Stimulated activated CD4-positive, alpha-beta T cell treated with anti-CD3 and anti-CD28 coated beads, Interleukin-1b, Interleukin-23, amount 100 ng/mL, for 24 hours (primary cell): ENCODE data around the gene ZCRB1.
"Not testable (repeated sequence)": the region's sequence is repeated elsewhere in the genome, so short reads cannot be mapped to it uniquely, and the experiment has no call there.

ENCODE experiments used
- DNase-seq, 4 experiments: peaks; one replicate each; pipeline ENCODE4 v3.0.0-alpha.2; 2020; ENCODE audit warnings: low read depth in 4 of 4, low spot score in 1 of 4

ZCRB1 gene

DNA sequence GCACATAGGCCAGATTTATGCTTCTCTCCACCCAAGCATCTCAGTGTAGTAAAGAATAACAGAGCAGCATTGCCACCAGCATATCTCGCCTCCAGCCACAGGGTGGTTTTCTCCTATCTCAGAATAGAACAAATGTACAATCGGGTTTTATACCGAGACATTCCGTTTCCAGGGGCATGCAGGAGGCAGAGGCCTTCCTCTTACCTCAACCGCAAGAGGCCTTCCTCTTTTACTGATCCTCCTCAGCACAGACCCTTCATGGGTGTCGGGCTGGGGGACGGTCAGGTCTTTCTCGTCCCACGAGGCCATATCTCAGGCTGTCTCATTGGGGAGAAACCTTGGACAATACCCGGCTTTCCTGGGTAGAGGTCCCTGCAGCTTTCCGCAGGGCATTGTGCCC lies 4.2 kb upstream of the ZCRB1 start:
- DNase-seq, result not testable (repeated sequence)

DNA sequence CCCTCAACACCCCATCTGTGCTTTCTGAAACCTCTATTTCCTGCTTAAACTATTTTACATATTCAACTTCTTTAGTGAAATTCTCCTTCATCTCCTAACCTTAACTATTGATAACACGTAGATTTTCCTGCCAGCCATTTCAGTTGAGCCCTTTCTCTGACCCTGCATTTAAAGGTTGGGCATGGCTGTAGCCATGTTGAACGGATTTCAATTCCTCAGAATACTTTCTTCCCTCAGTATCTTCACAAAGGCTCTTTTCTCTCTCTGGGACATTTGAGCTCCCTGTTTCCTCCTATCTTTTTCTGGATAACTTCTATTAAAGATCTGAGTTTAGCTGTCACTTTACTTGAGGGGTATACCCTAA lies 1.3 kb upstream of the ZCRB1 start:
- DNase-seq, result no peak

DNA sequence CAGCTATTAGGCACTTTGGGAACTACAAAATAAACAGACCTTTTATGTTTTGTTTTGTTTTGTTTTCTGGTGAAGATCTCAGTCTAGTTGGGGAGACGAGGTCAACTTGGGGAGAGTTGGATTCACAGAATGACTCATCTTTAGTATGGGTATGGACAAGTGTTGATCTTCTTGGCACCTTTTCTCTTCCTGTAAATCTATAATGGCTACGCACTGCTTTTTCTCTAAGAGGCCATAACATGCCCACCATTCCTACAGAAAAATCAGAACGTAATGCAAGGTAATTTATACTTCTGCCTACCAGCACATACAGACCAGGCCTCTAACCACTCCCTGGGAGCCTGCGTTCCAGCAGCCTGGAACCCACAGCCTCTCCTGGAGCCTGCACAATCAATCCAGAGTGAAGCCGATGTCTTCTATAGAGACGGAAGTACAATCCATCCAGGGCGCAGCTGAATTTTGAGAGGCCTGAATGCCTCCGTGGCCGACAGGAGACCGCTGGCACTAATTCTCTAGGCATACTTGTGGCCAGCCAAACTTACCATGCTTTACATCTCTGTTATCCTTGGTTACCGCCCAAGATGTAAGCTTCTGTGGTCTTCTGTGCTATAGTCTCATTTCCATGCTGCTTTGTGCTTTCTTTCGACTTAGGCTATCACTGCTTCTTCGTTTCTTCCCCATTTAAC lies 790 bp upstream of the ZCRB1 start:
- DNase-seq, result no peak

DNA sequence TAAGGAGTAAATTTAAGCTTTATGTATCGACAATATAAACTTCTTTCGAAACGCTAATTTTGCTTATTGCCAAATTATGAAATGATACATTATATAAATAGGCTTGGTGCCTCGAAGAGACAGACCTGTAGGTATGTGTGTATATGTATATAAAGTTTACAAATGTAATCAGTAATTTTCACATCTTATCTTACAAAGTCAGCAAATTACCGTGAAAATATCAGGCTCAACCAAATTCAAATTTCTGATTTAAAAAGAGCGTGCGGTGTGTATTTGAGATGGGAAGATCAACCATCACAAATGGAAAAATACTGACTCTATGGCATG lies 605 bp downstream of the ZCRB1 start:
- no peak for DNase-seq

DNA sequence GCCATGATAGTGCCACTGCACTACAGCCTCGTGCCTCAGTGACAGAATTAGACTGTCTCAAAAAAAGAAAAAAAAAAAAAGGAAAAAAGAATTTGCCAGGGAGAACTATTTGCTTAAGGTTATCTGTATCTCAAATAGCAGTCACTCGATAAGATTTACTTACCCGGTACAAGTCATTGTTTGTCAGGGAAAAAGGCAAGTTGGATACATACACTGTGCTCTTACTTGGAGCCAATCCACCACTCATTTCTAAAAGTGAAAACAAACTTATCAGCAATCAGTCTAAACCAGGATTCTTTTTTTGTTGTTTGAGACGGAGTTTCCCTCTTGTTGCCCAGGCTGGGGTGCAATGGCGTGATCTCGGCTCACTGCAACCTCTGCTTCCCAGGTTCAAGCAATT lies 2.0 kb downstream of the ZCRB1 start:
- DNase-seq, result no peak

DNA sequence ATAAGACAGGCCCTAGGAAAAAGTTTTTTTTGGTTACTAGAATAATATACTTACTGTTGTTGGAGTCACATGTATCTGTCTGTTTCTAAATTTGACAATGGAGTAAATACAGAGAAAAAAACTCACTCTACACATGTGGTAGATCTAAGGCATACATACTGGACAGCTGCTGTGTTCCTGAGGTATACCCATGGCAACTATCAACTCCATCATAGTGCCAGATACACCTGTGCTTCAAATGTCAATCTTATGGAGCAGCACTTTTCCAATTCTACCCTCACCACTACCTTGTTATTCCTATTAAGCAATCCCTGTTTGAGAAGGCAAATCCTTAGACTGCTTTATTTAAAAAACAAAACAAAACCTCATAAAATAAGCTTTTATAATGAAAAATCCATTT lies 3.3 kb downstream of the ZCRB1 start:
- no peak for DNase-seq

DNA sequence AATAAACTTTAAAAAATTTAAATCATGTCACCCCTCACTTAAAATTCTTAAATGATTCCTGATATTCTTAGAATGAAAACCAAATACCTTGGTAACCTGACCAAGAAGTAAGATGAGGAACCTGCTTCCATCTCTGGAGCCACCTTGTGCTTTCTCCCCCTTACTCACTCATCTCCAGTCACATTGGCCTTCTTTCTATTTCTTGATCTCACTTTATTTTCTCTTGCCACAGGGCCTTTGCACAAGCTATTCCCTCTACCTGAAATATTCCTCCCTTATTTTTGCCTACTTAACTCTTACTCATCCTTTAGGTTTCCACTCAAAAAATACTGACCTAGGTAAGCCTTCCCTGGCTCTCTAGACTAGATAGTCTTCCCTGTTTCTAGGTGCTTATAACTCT lies 5.1 kb downstream of the ZCRB1 start:
- DNase-seq, result no peak

DNA sequence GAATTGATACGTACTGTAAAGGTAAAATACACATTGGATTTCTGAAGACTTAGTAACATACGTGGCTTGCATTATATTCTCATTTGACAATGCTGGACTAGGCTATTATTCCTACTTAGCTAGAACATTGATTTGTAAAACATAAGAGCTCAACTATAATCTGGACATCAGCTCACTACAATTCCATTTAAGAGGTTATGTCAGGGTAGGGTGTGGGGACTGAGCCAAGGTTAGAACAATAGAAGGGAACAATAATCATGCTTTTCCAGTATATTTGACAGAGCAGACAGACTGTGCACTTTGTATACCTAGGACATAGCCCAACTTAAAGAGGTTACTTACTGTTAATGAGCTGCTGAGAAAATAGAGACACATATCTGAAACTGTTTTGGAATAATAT lies 10.8 kb downstream of the ZCRB1 start:
- DNase-seq, result no peak

DNA sequence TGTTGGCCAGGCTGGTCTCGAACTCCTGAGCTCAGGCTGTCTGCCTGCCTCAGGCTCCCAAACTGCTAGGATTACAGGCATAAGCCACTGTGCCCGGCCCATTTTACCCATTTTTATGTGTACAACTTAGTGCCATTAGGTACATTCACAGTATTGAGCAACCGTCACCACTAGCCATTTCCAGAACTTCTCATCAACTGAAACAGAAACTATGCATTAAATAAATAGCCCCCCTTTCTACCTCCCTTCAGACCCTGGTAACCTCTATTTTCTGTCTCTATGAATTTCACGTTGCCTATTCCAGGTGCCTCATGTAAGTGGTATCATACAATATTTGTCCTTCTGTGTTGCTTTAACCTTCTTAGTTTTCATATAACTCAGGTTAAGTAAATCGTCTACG lies 15.9 kb downstream of the ZCRB1 start:
- no peak for DNase-seq

DNA sequence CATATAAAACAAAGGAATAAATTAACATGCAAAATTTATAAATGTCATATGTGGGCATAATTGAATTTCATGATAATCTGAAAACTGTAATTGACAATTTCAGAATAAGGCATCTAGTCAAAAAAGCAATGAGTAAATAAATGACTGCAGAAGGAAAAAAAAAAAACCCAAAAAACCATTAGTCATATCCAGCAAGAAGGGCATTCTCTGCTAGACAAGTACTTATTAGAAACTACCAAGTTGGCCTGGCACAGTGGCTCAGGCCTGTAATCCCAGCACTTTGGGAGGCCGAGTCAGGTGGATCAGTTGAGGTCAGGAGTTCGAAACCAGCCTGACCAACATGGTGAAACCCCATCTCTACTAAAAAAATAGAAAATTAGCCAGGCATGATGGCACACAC lies 17.5 kb downstream of the ZCRB1 start:
- no peak for DNase-seq

DNA sequence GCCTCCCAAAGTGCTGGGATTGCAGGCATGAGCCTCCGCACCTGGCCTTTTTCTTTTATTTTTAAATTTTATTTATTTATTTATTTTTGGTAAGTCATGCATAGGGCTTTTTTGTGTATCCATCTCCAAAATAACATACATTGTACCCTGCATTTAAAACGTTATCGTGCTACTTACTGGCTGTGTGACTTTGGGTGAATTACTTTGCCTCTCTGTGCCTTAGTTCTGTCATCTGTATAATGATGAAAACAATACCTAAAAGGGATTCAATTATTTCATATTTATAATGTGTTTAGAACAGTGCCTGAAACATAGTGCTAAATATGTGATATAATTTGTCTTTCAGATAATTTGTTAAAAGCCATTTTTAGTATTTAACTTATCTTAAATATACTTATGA lies 19.6 kb downstream of the ZCRB1 start:
- no peak for DNase-seq

DNA sequence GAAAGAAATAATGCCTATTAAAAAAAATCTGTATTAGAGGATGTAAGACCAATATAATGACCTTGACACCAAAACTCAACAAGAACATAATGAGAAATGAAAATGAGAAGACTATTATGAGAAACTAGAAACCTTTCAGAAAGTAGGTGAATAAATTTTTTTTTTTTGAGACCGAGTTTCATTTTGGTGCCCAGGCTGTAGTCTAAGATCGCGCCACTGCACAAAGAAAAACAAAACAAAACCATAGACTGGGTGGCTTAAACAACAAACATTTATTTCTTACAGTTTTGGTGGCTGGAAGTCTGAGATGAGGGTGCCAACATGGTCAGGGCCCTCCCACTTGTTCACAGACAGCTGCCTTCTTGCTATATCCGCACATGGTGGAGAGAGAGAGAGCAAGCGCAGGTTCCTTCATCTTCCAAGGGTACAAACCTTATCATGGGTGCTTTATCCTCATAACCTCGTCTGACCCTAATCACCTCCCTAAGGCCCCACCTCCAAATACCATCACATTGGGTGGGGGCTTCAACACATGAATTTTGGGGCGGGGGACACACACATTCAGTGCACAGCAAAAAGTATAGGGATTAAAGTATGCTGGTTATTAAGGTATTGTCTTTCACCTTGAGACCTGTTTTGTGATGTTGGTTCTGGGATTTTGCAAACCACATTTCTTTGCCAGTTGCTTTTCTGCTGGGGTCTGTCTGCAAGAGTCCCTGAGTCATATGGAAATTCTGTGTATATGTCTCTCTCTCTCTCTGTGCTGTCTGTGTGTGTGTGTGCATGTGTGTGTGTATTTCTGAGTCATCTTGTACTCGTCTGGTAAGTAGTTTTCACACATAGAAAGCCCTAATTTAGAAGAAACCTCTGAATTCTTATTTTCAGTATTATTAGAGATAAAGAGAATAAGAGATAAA lies 26.2 kb downstream of the ZCRB1 start:
- peak; percentile 30 to 66 (median 44) for DNase-seq

DNA sequence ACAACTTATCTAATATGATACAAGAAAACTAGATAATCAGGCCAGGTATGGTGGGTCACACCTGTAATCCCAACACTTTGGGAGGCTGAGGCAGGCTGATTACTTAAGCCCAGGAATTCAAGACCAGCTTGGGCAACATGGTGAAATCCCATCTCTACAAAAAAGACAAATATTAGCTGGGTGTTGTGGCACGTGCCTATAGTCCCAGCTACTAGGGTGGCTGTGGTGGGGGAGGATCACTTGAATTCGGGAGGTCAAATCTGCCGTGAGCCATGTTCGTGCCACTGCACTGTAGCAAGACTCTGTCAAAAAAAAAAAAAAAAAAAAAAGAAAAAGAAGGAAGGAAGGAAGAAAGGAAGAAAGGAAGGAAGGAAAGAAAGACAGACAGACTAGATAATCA lies 27.0 kb downstream of the ZCRB1 start:
- no peak for DNase-seq

DNA sequence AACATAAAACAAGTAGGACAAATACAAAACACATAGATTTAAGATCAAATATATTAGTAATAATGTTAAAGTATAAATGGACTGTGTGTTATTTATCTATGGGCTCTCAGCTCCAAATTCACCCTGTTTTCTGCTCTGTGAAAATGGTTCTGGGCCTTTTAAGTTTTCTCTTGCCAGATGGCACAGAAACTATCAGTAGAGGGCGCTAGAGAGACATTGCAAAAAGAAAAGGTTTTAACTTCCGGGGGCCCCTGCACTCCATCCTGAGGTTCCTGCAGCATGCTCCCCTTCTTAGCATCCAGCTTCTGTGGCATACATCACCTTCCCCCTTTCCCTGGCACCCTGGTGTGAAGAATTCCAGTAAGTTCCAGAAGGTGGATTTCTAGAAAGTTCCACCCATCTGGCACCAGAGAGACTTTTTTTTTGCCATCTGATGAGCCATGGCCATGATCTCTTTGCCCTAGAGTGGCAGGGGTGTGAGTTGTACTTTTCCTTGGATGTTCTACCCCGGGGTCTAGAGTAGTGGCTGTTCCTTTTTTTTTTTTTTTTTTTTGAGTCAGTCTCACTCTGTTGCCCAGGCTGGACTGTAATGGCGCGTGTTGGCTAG lies 29.3 kb downstream of the ZCRB1 start:
- no peak for DNase-seq

DNA sequence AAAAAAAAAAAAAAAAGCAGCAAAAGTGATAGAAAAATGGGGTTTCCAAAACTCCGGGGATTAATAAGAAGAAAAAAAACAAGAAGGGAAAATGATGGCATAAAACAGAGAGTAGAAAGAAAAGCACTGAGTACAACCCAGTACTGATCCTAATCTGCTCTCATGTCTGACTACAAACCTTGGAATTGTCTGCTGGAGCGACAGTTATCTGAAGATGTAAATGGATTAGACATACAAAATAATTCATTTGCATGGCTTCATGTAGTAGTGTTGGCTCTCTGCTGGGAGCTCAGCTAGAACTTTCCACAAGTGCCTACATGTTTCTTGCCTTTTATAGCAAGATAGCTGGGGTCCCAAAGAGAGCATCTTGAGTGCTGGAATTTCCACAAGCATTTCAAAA lies 34.2 kb downstream of the ZCRB1 start:
- DNase-seq, result no peak

DNA sequence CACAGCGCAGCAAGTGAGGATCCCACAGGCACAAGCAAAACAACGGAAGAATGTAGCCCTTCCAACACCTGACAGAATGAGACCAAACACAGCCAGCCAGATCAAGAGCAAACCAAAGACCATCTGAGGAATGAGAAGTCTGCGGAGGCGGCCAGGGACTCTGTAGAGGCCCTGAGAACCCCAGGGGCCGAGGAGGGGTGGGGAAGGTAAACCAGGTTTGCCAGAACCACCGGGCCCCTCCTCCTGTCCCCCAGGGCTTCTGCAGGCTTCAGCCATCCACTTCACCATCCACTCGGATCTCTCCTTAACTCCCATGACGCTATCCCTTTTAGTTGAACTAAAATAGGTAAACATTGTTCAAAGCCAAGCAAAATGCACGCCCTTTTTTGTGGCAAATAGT lies 37.4 kb downstream of the ZCRB1 start:
- DNase-seq, result no peak

DNA sequence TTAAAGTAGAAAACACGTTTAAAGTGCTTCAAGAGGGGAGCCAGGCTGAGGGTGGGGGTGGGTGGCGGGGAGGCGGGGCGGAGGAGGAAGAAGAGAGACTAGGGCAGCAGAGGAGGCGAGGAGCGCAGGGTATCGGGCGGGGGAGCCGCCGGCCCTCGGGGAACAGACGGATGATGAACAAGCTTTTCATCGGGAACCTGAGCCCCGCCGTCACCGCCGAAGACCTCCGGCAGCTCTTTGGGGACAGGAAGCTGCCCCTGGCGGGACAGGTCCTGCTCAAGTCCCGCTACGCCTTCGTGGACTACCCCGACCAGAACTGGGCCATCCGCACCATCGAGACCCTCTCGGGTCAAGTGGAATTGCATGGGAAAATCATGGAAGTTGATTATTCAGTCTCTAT lies 39.2 kb downstream of the ZCRB1 start:
- DNase-seq, result no peak

DNA sequence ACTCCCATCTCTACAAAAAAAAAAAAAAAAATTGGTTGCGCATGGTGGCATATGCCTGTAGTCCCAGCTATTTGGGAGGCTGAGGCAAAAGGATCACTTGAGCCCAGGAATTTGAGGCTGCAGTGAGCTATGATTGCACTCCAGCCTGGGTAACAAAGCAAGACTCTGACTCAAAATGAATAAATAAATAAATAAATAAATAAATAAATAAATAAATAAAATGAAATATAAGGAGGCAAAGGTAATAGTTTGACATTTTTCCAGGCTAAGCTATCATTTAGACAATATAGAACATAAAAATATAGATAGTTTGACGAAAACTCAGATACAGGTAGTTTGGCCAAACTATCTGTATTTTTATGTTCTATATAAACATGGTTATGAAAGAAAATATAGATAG lies 40.5 kb downstream of the ZCRB1 start:
- DNase-seq, result no peak

DNA sequence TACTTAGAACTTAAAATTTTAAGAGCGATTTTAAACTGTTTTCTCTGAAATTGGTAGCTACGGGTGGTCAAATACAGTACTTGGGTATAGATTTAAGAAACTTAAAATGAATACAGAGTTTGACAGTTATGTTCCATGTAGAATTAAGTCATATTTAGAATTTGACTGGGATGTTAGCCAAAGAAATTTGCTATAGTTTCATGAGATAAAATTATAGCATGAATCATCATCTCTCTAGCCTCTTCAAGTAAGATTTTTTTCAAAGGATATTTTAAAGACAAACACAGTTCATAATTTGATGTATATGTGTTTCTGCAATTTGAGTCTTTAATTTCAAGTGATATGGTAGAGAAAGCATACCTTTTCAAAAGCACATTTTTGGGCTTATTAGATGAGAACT lies 41.0 kb downstream of the ZCRB1 start:
- no peak for DNase-seq

DNA sequence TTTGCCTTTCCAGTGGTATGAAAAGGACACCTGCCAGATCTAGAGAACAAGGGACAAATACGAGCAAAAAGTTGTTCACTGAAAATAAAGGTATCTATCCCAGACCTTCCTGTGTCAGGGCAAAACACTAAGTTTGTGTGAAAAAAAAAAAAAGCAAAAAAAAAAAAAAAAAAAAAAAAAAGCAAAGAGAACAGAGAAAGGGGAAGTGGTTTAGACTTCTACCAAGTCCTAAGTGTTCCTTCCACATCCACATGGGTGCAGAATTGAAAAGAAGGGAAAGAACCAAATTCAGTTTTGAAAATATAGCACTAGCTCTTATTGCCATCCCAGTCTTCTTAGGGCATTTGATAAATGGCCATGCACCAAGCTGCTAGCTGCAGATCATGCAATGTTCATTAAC lies 41.7 kb downstream of the ZCRB1 start:
- no peak for DNase-seq

DNA sequence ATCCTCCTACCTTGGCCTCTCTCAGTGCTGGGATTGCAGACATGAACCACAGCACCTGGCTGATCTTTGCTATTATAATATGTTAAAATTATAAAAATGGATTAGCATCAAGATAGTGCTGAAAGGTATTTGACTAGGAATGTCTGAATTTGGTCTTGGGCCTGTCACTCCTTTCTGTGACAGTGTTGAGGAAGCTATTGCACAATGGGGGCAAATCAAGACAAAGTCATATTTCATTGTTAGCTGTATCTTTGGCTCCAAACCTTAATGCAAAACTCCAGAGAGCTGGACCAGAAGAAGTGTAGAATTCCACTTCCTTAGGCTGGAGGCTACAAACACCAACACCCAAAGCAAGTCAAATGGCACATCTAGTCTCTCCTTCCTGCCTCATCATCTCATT lies 42.2 kb downstream of the ZCRB1 start:
- no peak for DNase-seq

DNA sequence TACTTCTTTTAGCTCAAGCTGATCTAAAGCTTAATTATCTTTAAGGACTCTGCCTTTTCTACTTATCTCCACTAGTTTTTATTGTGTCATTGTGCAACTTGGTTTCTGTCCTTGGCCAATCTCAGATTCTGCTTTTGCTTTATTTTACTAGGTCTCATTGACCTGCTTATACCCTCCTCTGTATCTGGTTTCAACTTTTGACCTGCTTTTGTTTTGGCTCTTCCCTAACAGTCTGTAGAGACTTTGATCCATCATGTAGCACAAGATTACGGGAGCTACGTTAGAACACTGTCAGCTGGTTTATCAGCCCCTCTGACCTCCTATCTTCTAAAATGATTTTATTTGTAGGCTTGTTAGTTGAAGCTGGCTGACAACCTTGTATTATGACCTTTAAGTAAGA lies 43.6 kb downstream of the ZCRB1 start:
- DNase-seq, result no peak

DNA sequence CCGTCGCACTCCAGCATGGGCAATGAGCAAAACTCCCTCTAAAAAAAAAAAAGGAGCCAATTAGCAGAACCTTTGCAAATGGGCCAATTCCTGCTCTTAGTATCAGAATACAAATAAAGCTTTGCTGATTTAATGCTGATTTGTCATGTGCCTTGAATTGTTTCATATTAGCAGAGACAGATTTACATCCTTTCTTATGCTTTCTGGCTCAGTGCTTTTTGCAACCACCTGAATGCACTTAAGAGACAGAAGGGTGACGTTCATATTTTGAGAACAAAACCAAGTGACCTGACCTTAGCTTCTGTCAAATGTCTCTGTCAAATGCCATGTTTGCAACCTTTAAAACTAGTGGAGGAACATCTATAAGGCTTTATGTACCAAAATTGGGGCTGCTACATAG lies 44.0 kb downstream of the ZCRB1 start:
- DNase-seq, result no peak
